ENCODE measurements around the gene SLC9A8. TPM values are rescaled to one million over a fixed set of nuclear protein-coding genes. Genes with fewer than 3 reads are reported as not detected.

SLC9A8 gene
- polyA plus RNA-seq, 1 donor from 2014 or later = 6.7 TPM

DNA sequence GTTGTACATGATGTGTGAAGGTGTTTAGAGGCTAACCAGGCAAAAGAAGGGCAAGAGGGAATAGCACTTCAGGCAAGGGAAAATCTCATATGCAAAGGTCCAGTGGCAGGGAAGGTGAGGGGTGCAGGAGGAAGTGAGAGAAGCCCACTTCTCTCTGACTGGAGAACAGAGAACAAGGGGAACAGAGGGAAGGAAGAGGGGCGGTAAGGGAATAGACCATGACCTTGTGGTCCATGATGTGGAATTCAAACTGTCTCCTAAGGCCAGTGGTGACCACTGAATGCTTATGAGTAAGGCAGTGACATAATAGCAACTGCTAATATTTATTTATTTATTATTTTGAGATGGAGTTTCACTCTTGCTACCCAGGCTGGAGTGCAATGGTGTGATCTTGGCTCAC, 20.6 kb upstream of the SLC9A8 start:
- no peak overlapping the region for H3K9ac ChIP-seq (ENCODE audit: low read length)
- H2AFZ ChIP-seq (ENCODE audit: low read depth, low read length) = no peak overlapping the region

DNA sequence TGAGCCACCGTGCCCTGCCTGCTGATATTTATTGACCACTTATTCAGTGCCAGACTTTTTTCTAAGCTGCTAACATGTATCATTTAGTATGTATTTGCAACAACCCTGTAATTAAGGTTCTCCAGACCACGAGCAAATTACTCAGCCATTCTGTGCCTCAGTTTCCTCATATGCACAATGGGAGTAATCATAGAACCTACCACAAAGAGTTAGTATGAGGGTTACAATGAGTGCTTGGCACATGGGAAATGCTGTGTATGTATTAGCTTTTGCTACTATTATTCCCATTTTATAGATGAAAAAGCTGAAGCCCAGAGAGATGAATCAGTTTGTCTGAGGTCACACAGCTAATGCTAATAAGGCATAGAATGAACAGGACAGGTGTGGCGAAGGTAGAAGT, 20.0 kb upstream of the SLC9A8 start:
- Histone ChIP-seq H3K27me3 (ENCODE audit: insufficient read depth, low read depth, low read length) (no peaks in the 10 kb centered on the region), H3K4me3 (ENCODE audit: low read length) (no peak overlapping the region), H3K79me2 (replicated peaks; ENCODE audit: insufficient read depth, low read length) (no peaks in the 10 kb centered on the region), H3K9ac (ENCODE audit: low read length) (no peak overlapping the region), H3F3A (ENCODE audit: insufficient read depth, low read length, poor library complexity, severe bottlenecking) (no peaks in the 10 kb centered on the region), H2AFZ (ENCODE audit: low read depth, low read length) (no peak overlapping the region), H3K9me2 (ENCODE audit: insufficient read depth, low read length) (no peaks in the 10 kb centered on the region), H3K4me2 (ENCODE audit: low read length) (no peak overlapping the region), H3K36me3 (ENCODE audit: insufficient read depth, low read length) (no peaks in the 10 kb centered on the region), H3K9me3 (ENCODE audit: low read length) (no peaks in the 10 kb centered on the region), H3K27ac (ENCODE audit: low read length) (no peak overlapping the region), H4K20me1 (ENCODE audit: insufficient read depth) (no peaks in the 10 kb centered on the region)
- no peak for TF ChIP-seq RAD21 (conservative IDR thresholded peaks at IDR 0.05)
- TF ChIP-seq, protein P1, sequence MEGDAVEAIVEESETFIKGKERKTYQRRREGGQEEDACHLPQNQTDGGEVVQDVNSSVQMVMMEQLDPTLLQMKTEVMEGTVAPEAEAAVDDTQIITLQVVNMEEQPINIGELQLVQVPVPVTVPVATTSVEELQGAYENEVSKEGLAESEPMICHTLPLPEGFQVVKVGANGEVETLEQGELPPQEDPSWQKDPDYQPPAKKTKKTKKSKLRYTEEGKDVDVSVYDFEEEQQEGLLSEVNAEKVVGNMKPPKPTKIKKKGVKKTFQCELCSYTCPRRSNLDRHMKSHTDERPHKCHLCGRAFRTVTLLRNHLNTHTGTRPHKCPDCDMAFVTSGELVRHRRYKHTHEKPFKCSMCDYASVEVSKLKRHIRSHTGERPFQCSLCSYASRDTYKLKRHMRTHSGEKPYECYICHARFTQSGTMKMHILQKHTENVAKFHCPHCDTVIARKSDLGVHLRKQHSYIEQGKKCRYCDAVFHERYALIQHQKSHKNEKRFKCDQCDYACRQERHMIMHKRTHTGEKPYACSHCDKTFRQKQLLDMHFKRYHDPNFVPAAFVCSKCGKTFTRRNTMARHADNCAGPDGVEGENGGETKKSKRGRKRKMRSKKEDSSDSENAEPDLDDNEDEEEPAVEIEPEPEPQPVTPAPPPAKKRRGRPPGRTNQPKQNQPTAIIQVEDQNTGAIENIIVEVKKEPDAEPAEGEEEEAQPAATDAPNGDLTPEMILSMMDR (IDR thresholded peaks at IDR 0.05; ENCODE audit: poor library complexity, severe bottlenecking) = no peak
- TF ChIP-seq, protein P2, sequence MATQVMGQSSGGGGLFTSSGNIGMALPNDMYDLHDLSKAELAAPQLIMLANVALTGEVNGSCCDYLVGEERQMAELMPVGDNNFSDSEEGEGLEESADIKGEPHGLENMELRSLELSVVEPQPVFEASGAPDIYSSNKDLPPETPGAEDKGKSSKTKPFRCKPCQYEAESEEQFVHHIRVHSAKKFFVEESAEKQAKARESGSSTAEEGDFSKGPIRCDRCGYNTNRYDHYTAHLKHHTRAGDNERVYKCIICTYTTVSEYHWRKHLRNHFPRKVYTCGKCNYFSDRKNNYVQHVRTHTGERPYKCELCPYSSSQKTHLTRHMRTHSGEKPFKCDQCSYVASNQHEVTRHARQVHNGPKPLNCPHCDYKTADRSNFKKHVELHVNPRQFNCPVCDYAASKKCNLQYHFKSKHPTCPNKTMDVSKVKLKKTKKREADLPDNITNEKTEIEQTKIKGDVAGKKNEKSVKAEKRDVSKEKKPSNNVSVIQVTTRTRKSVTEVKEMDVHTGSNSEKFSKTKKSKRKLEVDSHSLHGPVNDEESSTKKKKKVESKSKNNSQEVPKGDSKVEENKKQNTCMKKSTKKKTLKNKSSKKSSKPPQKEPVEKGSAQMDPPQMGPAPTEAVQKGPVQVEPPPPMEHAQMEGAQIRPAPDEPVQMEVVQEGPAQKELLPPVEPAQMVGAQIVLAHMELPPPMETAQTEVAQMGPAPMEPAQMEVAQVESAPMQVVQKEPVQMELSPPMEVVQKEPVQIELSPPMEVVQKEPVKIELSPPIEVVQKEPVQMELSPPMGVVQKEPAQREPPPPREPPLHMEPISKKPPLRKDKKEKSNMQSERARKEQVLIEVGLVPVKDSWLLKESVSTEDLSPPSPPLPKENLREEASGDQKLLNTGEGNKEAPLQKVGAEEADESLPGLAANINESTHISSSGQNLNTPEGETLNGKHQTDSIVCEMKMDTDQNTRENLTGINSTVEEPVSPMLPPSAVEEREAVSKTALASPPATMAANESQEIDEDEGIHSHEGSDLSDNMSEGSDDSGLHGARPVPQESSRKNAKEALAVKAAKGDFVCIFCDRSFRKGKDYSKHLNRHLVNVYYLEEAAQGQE (IDR thresholded peaks at IDR 0.05; ENCODE audit: borderline replicate concordance) = no peak
- TF ChIP-seq TAF1 (IDR thresholded peaks at IDR 0.05; ENCODE audit: low read depth) = no peak
- no peak for TF ChIP-seq EZH2 (IDR thresholded peaks at IDR 0.05; ENCODE audit: borderline replicate concordance, insufficient read depth, low read length, poor library complexity, severe bottlenecking)
- no peak for TF ChIP-seq MXI1 (conservative IDR thresholded peaks at IDR 0.05; ENCODE audit: poor library complexity, severe bottlenecking)
- TF ChIP-seq POLR2AphosphoS5 (IDR thresholded peaks at IDR 0.05) = no peak
- TF ChIP-seq EP300 (conservative IDR thresholded peaks at IDR 0.05; ENCODE audit: poor library complexity, severe bottlenecking) = no peak
- TF ChIP-seq SMC3 (conservative IDR thresholded peaks at IDR 0.05; ENCODE audit: poor library complexity) = no peak

More for the DNA sequence above, 20.6 kb upstream of the SLC9A8 start:
- H3K27me3 ChIP-seq (ENCODE audit: insufficient read depth, low read depth, low read length) = no peaks in the 10 kb centered on the region
- H3F3A ChIP-seq (ENCODE audit: insufficient read depth, low read length, poor library complexity, severe bottlenecking) = no peaks in the 10 kb centered on the region
- no peaks in the 10 kb centered on the region for H3K9me3 ChIP-seq (ENCODE audit: low read length)
- no peaks in the 10 kb centered on the region for H3K9me2 ChIP-seq (ENCODE audit: insufficient read depth, low read length)
- no peak overlapping the region for H3K4me3 ChIP-seq (ENCODE audit: low read length)
- H4K20me1 ChIP-seq (ENCODE audit: insufficient read depth) = no peaks in the 10 kb centered on the region
- no peaks in the 10 kb centered on the region for H3K79me2 ChIP-seq (replicated peaks; ENCODE audit: insufficient read depth, low read length)
- TF ChIP-seq SMC3 (conservative IDR thresholded peaks at IDR 0.05; ENCODE audit: poor library complexity) (no peak), EZH2 (IDR thresholded peaks at IDR 0.05; ENCODE audit: borderline replicate concordance, insufficient read depth, low read length, poor library complexity, severe bottlenecking) (no peak), MXI1 (conservative IDR thresholded peaks at IDR 0.05; ENCODE audit: poor library complexity, severe bottlenecking) (no peak), TAF1 (IDR thresholded peaks at IDR 0.05; ENCODE audit: low read depth) (no peak), EP300 (conservative IDR thresholded peaks at IDR 0.05; ENCODE audit: poor library complexity, severe bottlenecking) (no peak), RAD21 (conservative IDR thresholded peaks at IDR 0.05) (no peak), POLR2AphosphoS5 (IDR thresholded peaks at IDR 0.05) (no peak)
- TF ChIP-seq, protein P1 (IDR thresholded peaks at IDR 0.05; ENCODE audit: poor library complexity, severe bottlenecking) = no peak
- TF ChIP-seq, protein P2 (IDR thresholded peaks at IDR 0.05; ENCODE audit: borderline replicate concordance) = no peak
- H3K36me3 ChIP-seq (ENCODE audit: insufficient read depth, low read length) = no peaks in the 10 kb centered on the region
- H3K4me2 ChIP-seq (ENCODE audit: low read length) = no peak overlapping the region
- no peak overlapping the region for H3K27ac ChIP-seq (ENCODE audit: low read length)

Data from neural cell (in vitro differentiated cells).